Measurements from ENCODE around the gene DNAJB12.
"Not testable (repeated sequence)": the region's sequence is repeated elsewhere in the genome, so short reads cannot be mapped to it uniquely, and the experiment has no call there.

DNAJB12 gene

GRCh38 chr10:72309290-72310240 is 45.2 kb downstream of the DNAJB12 start:
- FAIRE-seq (no peak), DNase-seq (ENCODE audit: insufficient read length, low spot score) (no peak)
- TF ChIP-seq POLR2A (IDR thresholded peaks at IDR 0.05; ENCODE audit: low read depth, low read length) = no peak

GRCh38 chr10:72308320-72308987 is 46.3 kb downstream of the DNAJB12 start:
- FAIRE-seq (peak; percentile 96), DNase-seq (ENCODE audit: insufficient read length, low spot score) (peak; percentile 85)
- no peak for TF ChIP-seq POLR2A (IDR thresholded peaks at IDR 0.05; ENCODE audit: low read depth, low read length)

- not testable (repeated sequence) for DNase-seq (ENCODE audit: insufficient read length, low spot score); FAIRE-seq
Measured at GRCh38 chr10:72307711-72308110, 47.0 kb downstream of the DNAJB12 start.

- DNase-seq (ENCODE audit: insufficient read length, low spot score) (no peak), FAIRE-seq (no peak)
- TF ChIP-seq POLR2A (IDR thresholded peaks at IDR 0.05; ENCODE audit: low read depth, low read length) = no peak
Measured at GRCh38 chr10:72306215-72306760, 48.4 kb downstream of the DNAJB12 start.

- DNase-seq (ENCODE audit: insufficient read length, low spot score) (no peak), FAIRE-seq (no peak)
- TF ChIP-seq POLR2A (IDR thresholded peaks at IDR 0.05; ENCODE audit: low read depth, low read length) = no peak
Measured at GRCh38 chr10:72303424-72304128, 51.1 kb downstream of the DNAJB12 start.

DNA sequence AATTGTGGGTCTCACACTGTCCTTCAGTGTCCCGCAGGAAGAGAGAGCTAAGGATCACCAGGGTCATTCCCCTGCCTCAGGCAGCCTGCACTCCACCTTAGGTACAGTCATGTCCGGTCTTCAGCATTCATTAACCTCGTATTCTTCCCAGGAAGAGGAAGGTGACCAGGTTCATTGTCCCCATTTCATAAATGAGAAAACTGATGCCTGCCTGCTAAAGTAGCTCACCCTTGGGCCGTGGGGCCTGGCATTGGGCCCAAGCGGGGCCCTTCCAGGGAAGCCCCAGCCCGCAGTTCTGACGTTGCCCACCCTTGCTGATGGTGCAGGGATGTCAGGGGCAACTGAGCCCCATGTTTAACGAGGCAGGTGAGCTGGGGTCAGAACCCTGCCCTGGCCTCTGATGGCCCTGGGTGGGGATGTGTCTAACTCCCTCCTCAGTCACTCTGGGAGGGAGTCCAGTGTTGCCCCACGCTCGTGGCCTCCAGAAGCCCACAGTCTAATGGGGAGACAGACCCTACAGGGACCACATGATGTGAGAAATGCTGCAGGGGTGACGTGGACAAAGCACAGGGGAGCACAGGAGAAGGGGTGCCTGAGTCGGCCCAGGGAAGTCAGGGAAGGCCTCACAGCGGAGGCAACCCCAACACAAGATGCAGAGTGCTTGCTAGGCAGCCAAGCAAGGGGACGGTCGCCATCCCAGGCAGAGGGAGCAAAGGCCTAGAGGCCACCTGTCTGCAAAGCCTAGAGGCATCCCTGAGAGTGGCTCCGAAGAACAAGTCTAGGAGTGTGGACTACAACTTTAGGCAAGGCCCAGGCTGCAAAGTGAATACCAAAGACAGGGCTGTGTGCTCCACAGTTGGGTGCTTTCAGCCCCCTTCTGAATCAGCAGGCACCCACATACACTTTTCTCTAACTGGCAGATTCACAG is 55.9 kb downstream of the DNAJB12 start:
- FAIRE-seq = no peak
- no peak for DNase-seq (ENCODE audit: insufficient read length, low spot score)
- TF ChIP-seq POLR2A (IDR thresholded peaks at IDR 0.05; ENCODE audit: low read depth, low read length) = no peak

DNA sequence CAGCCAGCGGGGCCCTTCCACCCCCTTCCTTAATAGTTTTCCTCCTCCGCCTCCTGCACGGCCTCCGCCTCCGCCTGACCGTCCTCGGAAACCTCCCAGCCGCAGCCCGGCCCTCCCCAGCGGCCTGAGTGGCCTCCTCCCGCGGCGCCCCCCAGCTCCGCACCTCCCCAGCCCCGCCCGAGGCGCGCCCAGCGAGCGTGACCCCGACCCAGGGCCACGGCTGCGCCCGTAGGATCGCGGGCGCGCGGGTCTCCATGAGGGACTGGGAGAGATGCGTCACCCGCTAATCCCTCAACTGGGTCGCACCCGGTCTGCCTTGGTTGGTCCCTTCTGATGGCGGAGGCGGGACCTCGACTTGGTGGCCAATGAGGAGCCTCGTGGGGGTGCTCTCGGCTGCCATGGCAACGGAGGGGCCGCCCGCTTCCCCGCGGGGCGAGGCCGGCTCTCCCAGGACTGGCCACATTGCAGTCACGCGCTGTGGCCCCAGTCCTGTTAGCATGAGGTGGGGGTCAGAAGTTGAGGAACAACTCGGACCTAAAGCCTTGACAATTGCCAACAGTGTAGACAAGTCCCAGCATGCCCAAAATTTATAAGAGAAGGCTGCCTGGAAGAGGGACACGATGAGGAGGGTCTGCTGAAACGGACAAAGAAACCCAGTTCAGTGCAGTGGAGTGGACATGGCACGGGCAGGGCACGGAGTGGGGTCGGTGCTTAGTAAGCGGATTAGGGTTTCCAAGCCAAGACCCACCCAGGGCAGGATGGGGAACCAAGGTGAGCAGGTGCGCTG is 56.7 kb downstream of the DNAJB12 start:
- FAIRE-seq (peak; percentile 58), DNase-seq (ENCODE audit: insufficient read length, low spot score) (peak; percentile 98)
- TF ChIP-seq POLR2A (IDR thresholded peaks at IDR 0.05; ENCODE audit: low read depth, low read length) = peak; percentile 72

GRCh38 chr10:72297281-72297804 is 57.4 kb downstream of the DNAJB12 start:
- TF ChIP-seq POLR2A (IDR thresholded peaks at IDR 0.05; ENCODE audit: low read depth, low read length) = no peak; the same call in 1 of the 2 replicates
- DNase-seq (ENCODE audit: insufficient read length, low spot score) = no peak
- FAIRE-seq = peak; percentile 78

- FAIRE-seq; DNase-seq (ENCODE audit: insufficient read length, low spot score): not testable (repeated sequence)
Measured at GRCh38 chr10:72296829-72297280, 57.9 kb downstream of the DNAJB12 start.

DNA sequence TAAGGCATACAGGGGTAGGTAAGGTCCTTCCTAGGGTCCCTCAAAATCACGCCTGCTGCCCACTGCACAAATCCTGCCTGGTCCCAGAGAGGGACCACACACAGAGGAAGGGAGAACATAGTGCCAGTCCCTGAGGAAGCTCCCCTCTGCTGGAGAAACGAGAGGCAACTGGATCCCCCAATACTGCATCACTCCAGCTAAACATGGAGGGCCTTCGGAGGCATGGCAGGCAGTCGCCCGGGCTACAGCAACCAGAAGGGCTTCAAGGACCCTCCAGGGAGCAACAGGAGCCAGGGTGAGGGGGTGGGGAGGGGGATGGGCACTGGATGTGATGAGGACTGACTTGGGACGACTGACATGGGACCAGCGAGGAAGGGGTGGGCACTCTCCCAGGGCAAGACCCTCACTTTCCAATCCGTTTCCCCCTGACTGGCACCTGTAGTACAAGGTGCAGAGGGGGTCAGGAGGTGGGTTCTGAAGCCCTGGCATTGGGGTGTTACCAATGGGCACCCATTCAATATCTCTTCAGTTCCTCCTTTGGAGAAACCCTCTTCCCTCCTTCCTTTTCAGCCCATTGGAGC is 59.3 kb downstream of the DNAJB12 start:
- no peak for TF ChIP-seq POLR2A (IDR thresholded peaks at IDR 0.05; ENCODE audit: low read depth, low read length)
- FAIRE-seq = no peak
- DNase-seq (ENCODE audit: insufficient read length, low spot score) = no peak

GRCh38 chr10:72292223-72292691 is 62.5 kb downstream of the DNAJB12 start:
- TF ChIP-seq POLR2A (IDR thresholded peaks at IDR 0.05; ENCODE audit: low read depth, low read length) = no peak
- DNase-seq (ENCODE audit: insufficient read length, low spot score) = no peak
- no peak for FAIRE-seq
